GM04503 (cell line): Measurements from ENCODE around the gene RANBP1.
A peak's percentile ranks its signal among the peaks of the same experiment; 100 is the strongest.

Source experiments
- DNase-seq: peaks from one replicate; pipeline ENCODE4 v3.0.0-alpha.2; 2012; ENCODE audit warnings: low read depth

Gene RANBP1

DNA sequence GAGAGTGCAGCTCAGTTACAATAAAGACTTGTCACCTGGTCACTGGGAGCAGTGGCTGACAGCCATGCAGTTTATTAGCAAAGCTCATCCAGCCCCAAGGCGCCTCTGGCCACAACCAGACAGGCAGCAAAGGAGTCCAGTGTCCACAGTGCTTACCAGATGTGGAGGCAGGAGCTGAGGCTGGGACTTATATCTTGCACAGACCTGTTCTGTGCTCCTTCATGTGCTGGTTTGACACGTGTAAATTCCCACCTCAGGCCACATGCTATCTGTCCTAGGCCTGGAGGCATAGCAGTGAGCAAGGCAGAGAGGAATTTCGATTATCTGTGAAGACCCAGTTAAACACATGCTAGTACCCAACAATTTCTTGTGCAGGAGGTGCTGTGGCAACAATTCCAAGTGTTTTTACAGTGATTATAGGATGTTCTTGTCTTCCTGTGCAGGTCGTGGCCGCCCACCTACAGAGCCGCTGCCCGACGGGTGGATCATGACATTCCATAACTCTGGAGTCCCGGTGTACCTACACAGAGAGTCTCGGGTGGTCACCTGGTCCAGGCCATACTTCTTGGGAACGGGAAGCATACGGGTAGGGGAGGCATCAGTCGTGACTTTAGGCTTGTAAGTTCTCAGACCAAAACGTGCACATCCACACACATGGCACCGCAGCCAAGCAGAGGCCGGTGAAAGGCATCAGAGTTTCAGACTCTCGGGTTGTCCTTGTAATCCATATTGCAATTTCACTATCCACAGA is 26.5 kb upstream of the RANBP1 start:
- DNase-seq: no peak

DNA sequence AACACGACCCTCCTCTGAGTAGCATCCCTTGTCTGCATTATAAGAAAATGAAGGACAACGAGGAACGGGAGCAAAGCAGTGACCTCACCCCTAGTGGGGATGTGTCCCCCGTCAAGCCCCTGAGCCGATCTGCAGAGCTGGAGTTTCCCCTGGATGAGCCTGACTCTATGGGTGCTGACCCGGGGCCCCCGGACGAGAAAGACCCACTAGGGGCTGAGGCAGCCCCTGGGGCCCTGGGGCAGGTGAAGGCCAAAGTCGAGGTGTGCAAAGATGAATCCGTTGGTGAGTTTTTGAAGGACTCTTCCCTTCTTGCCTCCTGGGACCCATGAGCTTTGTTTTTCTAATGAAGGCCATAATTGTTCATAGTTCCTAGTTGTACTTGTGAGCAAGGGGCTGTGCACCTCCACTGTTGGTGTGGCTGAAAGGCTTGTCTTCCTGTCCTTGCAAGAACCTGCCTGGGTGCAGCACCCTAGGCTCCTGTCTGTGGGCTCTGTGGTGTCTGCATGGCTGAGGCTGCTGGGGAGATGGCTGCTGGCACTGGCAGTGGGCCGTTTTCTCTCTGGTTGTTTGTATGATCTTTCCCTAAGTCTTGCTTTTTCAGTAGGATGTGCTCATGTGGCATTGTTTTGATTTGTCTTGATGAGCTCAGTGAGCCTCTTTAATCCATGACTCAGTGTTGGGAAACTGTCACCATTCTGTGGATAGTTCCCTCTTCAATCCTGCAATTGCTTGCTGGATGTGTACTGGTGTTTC is 25.8 kb upstream of the RANBP1 start:
- DNase-seq: peak; percentile 53

DNA sequence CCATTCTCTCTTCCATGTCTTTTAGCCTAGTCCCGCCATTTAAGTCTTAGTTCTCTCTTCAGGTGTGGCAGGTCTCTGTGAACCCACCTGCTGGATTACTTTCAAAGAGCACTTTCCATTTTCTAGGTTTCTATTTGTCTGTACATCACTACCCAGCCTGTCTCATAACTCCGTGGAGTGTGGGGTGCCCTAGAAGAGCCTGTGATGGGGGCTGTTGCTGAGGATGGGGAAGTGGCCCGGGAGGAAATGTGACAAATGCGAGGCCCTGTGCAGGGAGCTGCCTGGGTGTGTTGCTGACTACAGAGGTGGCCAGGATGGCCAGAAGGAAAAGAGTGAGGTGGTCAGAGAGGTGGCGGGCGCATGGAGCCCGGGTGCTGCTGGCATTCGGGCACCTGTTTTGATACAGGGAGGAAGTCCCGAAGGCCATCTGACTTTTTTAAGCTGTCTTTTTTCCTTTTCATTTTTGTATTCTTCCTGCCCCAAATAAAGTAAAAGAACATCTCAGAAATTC is 25.1 kb upstream of the RANBP1 start:
- DNase-seq: no peak

DNA sequence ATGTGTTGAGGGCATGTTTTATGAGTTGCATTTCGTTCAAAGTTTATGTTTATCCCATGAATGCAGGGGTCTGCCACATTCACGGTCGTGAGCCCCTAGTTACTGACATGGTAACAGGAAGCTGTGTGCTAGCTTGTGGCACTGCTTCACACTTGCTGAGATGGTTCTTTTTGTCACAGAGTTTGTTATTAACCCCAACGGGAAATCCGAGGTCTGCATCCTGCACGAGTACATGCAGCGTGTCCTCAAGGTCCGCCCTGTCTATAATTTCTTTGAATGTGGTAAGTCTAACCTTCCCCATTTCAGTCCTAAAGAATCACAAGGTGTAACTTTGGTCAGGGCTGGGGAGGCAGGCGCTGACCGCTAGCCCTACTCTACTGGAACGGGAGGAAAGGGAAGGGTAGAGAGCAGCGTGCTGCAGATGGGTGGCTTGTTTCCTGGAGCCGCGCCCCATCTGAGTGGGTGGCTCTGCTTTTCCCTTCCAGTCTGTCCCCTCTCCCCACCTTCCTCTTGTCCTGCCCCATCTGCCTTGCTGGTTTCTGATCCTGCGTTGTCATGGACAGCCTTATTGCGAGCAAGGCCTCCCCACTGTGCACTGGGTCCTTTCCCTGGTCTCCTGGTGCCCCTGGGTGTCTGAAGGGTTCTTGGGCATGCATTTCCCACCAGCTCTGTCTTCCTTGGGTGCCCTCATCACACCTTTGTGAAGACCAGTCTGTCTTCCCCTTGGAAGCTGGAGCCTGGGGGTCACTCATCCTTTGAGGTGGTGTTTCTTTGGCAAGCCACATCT is 24.0 kb upstream of the RANBP1 start:
- DNase-seq: no peak

DNA sequence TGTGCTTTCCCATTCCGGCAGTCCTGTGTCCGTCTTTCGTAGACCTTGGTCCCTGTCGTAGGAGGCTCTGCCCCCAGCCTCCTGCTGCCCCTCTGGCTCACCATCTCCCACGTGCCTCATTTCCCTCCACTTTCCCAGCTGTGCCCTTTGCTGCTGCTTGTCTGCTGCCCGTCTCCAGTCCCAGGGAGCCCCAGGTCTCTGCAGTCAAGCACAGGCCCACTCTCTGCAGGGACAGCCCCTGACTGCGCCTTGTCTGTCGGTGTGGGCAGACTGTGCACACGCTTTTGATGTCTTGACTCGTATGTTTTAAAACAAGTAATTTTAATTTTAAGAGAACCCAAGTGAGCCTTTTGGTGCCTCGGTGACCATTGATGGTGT is 23.4 kb upstream of the RANBP1 start:
- no peak for DNase-seq

DNA sequence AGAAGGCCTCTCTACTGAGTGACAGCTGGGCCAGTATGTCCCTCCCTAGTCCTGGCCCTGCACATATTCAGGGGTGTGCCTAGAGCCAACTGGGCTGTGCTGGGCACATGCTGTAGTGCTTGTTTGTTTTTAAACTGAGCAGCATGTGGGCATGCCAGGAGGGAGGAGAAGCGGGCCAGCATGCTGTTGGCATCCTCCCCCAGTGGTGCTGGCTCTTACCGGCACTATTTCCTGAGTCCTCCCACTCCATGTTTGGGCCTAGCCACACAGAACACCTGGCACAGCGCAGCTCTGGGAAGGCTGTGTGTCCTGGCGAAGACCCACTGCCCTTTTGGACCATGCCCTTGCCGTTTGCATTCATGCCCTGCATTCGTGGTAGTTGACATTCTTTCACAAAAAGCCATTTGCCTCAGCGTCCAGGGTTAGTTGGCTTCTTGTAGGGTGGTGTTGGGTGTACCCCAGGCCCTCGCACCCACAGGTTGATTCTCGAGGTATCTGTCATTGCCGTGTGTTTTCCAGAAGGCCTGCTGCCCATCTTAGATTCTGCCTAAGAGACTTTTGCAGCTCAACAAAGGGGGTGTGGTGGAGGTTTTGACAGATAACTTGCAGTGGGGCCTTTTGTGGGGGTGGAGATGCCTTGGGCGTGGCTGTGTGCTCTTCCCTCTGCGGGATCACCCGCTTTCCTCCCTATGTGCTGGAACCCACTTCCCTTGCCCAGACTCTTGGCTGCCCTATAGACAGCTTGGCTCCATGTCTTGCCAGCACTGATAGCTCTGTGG is 22.3 kb upstream of the RANBP1 start:
- DNase-seq: no peak

DNA sequence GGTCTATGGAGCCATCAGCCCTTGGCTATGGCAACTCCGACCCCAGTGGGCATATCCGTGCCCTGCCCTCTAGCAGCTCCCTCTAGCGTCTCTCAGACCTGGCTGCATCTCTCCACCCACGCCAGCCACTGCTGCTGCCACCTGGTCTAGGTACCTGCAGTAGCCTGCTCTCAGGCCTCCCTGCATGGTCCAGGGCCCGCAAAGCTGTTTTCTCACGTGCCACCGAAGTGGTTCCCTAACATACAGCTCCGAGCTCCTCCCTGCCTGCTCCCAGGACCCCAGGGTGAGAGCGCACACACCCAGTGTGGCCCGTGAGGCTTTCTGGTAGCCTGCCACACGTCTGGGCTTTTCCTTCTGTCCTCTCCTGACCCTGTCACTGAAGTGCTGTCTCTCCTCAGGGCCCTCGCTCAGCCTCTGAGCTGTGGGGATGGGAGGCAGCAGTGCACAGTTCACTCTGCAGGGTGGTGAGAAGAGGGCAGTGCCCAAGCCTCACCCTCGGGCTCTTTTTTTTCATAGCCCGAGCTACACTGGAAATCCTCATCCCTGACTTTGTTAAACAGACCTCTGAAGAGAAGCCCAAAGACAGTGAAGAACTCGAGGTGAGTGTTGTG is 21.6 kb upstream of the RANBP1 start:
- no peak for DNase-seq

DNA sequence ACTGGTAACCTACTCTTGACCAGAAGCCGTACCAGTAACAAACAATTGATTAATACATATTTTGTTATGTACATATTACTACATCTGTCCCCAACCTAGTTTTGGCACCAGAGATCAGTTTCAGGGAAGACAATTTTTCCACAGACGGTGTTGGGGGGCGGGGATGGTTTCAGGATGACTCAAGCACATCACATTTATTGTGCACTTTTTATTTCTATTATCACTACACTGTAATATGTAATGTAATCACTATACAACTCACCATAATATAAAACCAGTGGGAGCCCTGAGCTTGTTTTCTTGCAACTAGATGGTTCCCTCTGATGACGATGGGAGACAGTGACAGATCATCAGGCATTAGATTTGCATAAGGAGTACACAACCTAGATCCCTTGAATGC is 20.4 kb upstream of the RANBP1 start:
- no peak for DNase-seq

DNA sequence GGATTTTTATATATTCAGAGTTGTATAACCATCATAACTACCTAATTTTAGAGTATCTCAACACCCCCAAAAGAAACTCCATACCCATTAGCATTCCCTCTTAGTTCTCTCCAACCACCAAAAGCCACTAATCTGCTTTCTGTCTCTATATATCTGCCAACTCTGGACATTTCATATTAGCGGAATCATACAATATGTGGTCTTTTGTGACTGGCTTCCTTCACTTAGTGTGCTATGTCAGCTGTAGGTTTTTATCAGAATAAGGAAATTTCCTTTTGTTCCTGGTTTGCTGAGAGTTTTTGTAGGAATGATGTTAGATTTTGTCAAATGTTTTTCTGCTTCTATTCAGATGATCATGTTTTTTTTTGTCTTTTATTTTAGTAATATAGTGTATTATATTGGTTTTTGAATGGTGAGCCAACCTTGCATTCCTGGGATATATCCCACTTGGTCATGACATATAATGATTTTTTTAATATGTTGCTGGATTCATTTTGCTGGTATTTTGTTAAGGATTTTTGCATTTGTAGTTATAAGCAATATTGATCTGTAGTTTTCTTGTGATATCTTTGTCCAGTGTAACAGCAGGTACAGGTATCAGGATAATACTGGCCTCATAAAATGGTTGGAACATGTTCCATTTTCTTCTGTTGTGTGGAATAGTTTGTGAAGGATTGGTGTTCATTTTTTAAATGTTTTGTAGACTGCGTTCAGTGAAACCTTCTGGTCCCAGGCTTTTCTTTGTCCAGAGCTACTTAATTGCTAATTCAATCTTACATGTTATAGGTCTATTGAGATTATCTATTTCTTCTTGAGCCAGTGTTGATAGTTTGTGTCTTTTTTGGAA is 19.1 kb upstream of the RANBP1 start:
- no peak for DNase-seq

DNA sequence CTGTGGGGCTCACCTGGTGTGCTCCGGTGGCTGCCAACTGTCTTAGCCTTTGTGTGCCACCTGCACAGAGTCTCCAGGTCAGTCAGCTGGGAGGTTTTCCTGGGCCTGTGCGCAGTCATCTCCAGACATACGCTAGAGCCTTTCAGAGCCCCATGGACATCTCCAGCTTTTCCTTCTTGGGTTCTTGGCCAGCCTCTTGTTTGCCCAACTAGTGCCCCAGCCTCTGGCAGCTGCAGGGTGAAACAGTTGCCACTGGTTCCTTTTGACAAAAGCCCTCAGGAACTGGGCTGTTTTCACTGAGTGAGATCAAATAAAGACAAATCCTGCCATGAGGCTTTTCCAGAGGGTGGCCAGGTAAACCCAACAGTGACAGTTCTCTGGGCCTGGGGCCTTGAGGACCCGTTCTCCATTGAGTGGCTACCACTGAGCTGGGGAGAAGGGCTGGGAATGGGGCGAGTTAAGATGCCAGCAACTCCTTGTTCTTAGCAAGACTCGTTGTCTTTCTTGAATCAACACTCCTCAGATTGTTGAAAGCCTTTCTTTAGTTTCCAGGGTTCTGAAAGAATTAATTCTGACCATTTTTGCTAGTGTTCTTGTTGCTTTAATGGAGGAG is 16.7 kb upstream of the RANBP1 start:
- no peak for DNase-seq

DNA sequence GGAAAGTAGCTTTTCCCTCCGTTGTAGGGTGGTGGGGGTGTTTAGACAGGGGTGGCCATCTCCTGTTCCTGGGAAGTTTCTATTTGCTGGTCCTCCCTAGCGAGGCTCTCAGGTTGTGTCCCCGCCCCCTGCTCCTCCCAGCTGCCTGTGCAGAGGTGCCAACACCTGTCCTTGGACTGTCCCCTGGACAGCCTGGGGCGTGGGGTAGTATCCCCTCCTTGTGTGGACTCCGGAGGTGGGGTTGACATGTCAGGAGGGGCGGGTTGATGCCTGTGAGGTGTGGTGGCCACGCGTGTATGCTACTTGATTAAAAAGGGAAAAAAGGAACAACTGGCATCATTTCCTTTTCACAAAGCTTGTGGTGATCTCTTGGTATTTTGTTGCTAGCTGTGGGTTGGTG is 14.3 kb upstream of the RANBP1 start:
- DNase-seq: no peak

DNA sequence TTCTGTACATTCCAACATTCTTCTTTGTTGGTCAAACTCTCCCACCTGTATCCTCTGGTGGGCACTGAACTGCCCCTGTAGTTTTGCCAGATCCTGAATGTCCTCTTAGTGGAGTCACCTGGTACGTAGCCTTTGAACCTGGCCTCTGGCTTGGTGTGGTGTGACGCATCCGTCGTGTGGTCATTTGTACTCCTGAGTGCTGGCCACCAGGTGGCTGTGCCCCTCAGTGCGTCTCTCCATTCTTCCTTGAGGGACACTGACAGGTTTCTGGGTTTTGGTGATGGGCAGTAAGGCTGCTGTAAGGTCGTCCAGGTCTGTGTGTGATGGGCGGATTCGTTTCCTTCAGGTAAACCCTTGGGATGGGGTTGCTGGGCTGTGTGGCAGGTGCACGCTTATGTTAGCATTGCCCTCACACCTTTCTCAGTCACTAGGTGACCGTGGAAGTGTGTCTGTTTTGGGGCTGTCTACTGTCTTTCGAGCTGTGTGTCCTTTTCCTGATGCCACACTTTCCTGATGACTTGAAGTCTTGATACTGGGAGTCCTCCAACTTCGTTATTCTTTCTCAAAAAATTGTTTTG is 13.6 kb upstream of the RANBP1 start:
- DNase-seq: no peak

DNA sequence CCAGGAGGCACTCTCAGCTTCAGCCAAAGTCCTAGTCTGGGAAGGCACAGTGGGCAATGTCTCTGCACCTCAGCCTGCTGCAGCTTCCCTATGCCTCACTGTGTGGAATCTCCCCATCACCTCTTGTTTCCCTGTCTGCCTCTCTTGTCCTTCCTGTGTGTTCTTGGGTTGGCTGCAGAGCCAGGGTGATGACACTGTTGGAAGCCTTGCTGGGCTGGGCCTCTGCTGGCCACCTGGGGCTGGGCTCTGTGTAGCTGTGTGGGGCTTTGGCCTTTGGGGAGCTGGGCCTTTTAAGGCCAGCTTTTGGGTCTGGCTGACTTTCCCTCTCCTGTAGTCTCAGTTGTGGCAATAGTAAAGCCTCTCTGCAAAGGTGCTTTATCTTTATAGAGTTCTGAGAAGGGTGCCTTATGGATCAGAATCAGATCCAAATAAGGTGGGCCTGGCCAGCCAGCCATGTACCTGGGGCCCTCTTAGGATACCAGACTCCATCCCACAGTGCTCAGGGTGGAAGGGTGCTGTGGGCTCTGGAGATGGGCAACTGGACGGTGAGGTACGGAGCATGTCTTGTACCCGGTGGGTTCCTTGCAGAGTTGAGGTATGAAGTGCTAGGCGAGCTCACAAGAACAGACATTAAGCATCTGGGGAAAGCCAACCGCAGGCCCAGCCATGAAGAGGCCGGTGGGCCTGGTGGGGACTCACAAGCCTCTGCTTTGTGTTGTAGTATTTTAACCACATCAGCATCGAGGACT is 10.3 kb upstream of the RANBP1 start:
- no peak for DNase-seq

DNA sequence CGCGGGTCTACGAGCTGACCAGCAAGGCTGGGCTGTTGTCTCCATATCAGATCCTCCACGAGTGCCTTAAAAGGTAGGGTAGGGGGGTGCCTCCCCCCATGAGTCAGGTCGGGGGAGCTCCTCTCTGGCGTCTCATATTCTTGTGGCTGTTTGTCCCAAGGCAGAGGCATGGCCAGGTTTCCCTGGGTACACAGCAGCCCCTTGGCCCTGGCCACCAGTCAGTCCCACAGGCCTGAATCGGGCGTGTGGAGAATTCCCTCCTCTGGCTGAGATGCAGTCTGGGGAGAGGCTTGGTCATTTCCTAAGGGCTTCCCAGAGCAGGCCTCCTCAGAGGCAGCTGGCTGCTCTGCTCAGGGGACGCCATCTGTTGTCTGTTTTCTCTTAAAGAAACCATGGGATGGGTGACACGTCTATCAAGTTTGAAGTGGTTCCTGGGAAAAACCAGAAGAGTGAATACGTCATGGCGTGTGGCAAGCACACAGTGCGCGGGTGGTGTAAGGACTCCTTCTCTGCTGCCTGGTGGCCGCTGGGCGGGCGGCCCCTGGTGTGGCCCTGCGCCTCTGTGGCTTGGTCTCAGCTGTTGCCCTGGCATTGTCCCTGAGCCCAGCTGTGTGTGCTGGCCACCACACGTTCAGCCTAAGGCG is 9.6 kb upstream of the RANBP1 start:
- DNase-seq: no peak

DNA sequence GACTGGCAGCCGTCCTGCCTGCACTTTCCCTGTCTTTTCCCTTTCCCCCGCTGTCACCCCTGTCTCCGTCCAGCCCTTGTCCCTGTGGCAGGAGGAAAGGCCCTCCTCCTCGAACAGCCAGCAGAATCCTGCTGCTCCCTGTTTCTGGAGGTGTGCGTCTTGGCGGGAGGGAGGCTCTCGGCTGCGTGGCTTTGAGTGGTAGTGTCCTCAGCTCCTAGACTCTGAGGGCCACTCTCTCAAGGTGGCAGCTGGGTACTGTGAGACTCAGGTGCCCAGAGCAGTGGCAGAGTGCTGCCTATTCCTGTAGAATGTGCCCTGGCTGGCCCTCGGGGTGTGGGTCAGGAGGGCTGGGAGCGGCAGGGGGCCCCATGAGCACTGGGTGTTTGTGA is 9.1 kb upstream of the RANBP1 start:
- DNase-seq: no peak

DNA sequence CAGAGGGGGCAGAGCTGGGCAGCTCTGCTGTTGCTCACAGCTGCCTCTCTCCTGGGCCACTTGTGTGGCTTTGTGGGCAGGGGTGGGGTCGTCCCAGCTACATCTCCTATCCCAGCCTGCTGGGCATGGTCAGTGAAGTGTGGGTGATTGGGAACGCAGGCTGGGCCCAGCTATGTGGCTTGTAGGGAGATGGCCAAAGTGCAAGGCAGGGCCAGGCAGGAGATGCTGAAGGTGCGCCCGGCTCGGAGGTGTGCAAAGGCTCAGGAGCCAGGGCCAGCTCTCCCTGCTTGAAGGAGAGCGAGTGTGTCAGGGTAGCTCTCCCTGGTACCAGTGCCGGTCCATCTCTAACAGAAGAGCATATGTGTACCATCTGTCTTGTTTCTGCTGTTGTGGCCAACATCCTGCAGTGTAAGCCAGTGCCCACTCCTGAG is 8.4 kb upstream of the RANBP1 start:
- no peak for DNase-seq

DNA sequence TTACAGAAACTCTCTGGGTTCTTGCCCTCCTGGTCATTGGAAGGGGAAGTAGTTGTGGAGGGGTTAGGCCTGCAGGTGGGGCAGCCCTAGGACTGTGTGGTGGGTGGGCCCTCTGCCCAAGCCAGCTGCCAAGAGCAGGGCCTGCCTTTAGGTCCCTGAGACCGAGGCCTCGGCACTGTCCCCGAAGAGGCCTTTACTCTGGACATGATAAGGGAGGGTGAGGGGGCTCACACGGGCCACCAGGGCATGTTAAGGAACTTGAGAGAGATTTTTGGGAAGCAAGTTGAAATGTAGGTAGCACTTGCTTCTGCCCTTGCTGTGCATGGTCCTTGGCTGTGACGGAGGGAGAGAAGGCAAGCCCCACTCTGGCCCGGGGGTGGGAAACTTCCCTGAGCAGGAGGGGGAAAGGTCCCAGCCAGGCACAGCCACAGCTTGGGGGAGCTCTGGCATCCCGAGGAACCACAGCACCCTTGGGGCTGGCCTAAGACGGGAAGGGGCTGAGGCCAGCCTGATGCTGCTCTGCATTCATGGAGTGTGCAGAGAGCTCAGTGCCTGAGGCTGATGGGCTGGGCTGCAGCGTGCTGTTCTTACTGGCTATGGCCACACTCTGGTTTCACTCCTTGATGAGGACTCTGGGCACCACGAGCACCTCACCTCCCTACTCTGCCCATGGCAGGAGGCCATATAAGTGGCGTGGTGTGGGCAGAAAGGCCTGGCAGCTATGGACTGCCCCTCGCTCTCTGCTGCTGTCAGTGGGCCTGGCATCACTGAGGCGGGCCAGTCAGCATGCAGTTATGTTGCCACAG is 7.8 kb upstream of the RANBP1 start:
- no peak for DNase-seq

DNA sequence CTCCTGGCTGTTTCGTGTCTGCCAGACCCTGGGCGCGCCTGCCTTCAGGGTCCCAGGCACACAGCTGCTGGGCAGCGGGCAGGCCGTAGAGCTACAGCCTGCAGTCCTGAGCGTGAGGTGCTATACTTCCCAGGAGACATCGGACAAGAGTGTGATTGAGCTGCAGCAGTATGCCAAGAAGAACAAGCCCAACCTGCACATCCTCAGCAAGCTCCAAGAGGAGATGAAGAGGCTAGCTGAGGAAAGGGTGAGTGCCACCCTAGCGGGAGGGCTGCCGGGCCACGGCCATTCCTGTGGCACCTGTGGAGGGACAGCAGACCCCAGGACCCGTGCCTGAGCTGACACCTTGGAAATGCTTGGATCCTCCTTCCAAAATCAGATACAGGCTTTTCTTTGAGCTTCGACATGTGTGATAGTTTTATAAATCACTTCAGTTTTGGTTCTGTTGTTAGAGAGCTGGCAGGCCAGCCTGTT is 7.1 kb upstream of the RANBP1 start:
- DNase-seq: no peak
